ENCODE data around the gene MYH6. TPM values are rescaled to one million over a fixed set of nuclear protein-coding genes. Genes with fewer than 3 reads are reported as not detected.

MYH6 gene
- total RNA-seq, 1 experiment from 2014 or later, result 0.07 TPM

GRCh38 chr14:23443881-23444280, 35.8 kb upstream of the MYH6 start:
- peaks cover 28 to 29% of the 10 kb centered on the region in 2 experiments for H3K4me1 Mint-ChIP-seq

More at GRCh38 chr14:23443881-23444280, 35.8 kb upstream of the MYH6 start:
- Histone ChIP-seq H4K91ac (ENCODE audit: insufficient read length, low read depth, low read length) (no peak overlapping the region), H3K4ac (ENCODE audit: low read depth, low read length) (no peak overlapping the region), H3K79me1 (ENCODE audit: insufficient read depth, low read depth, low read length, poor library complexity, severe bottlenecking) (no peaks in the 10 kb centered on the region), H4K5ac (ENCODE audit: insufficient read length, low read depth, low read length) (no peak overlapping the region), H3K23me2 (ENCODE audit: insufficient read length, low read depth, low read length, poor library complexity, severe bottlenecking) (no peaks in the 10 kb centered on the region), H3K4me1 (ENCODE audit: insufficient read depth, low read length) (no peaks in the 10 kb centered on the region), H3K27me3 (ENCODE audit: insufficient read depth, low read length) (no peaks in the 10 kb centered on the region; the same call in 1 of the 2 replicates), H2BK15ac (ENCODE audit: low read depth, low read length) (no peak overlapping the region), H3K9ac (ENCODE audit: extremely low read depth, insufficient read length, low read length) (no peak overlapping the region), H3K4me2 (ENCODE audit: insufficient read depth, insufficient read length, low read length) (no peak overlapping the region), H3K27ac (ENCODE audit: insufficient read length, low read depth, low read length) (no peak overlapping the region), H3K56ac (ENCODE audit: insufficient read length, low read depth, low read length) (no peak overlapping the region), H2BK12ac (ENCODE audit: insufficient read length, low read depth, low read length) (no peak overlapping the region), H2AK5ac (ENCODE audit: insufficient read length, low read length) (no peak overlapping the region), H3K23ac (ENCODE audit: insufficient read length, low read depth, low read length) (no peak overlapping the region), H4K20me1 (ENCODE audit: control insufficient read depth, insufficient read depth, insufficient read length) (no peaks in the 10 kb centered on the region), H3K18ac (ENCODE audit: insufficient read length, low read depth, low read length) (no peak overlapping the region), H2AFZ (ENCODE audit: low read length) (no peak overlapping the region), H3K79me2 (ENCODE audit: insufficient read depth, low read length) (no peaks in the 10 kb centered on the region), H2BK5ac (ENCODE audit: insufficient read length, low read length) (no peak overlapping the region), H3K9me3 (ENCODE audit: control insufficient read depth, low read depth, low read length) (no peaks in the 10 kb centered on the region), H3T11ph (ENCODE audit: low read length) (no peak overlapping the region), H2BK120ac (ENCODE audit: low read depth, low read length, poor library complexity, severe bottlenecking) (no peak overlapping the region), H2BK20ac (ENCODE audit: low read depth, low read length, poor library complexity, severe bottlenecking) (no peak overlapping the region), H3K14ac (ENCODE audit: insufficient read depth, low read length) (no peak overlapping the region), H4K8ac (replicated peaks; ENCODE audit: insufficient read length, low read depth, low read length) (no peak overlapping the region)
- Mint-ChIP-seq H3K27me3 (ENCODE audit: low read depth) (peaks cover 38% of the 10 kb centered on the region), H3K36me3 (ENCODE audit: insufficient read depth in 1 of 3, low read depth in 3 of 3) (no peaks in the 10 kb centered on the region), H3K4me3 (no peak overlapping the region), H3K27ac (no peak overlapping the region), H3K9me3 (no peaks in the 10 kb centered on the region; a peak in 1 of 5 replicates)
- no peak for DNase-seq
- no CpG with 5 or more reads among the region's 6 CpGs for WGBS (ENCODE audit: extremely low coverage, insufficient read length, low lambda C conversion rate)
- no peak for TF ChIP-seq CTCF (conservative IDR thresholded peaks at IDR 0.05)
